Nephron (organoid): Measurements from ENCODE around the gene MAG.

Experiments
- H3K27ac Mint-ChIP-seq, 3 experiments: 2 replicates each; pipeline ENCODE4 v1.8.0; 2020; ENCODE audit warnings: mixed read lengths in 3 of 3, mild to moderate bottlenecking in 2 of 3, moderate library complexity in 1 of 3
- H3K27me3 Mint-ChIP-seq: 2 replicates; pipeline ENCODE4 v1.8.0; 2021; ENCODE audit warnings: low read depth, mild to moderate bottlenecking, moderate library complexity, mixed read lengths
- H3K36me3 Mint-ChIP-seq: 2 replicates; pipeline ENCODE4 v1.8.0; 2020; ENCODE audit warnings: low read depth, mixed read lengths
- H3K4me1 Mint-ChIP-seq: 2 replicates; pipeline ENCODE4 v1.8.0; 2020; ENCODE audit warnings: mixed read lengths
- H3K4me3 Mint-ChIP-seq, 3 experiments: 2 replicates each; pipeline ENCODE4 v1.8.0; 2020; ENCODE audit warnings: mild to moderate bottlenecking in 3 of 3, mixed read lengths in 3 of 3, moderate library complexity in 2 of 3
- H3K9me3 Mint-ChIP-seq: 2 replicates; pipeline ENCODE4 v1.8.0; 2020; ENCODE audit warnings: mixed read lengths
- CTCF ChIP-seq, 3 experiments: fragments of 200-600 bp; sonication (generic); IDR thresholded peaks; one replicate each; pipeline ENCODE4 v1.5.0; 2021; ENCODE audit warnings: antibody characterized with exemption in 3 of 3; ENCODE audit not compliant: unreplicated experiment in 3 of 3

The MAG gene

GRCh38 chr19:35318679-35319448 is 26.9 kb downstream of the MAG start:
- no peak for TF ChIP-seq CTCF (IDR thresholded peaks at IDR 0.05; ENCODE audit: unreplicated experiment in 3 of 3)
- no peaks in the 10 kb centered on the region for H3K36me3 Mint-ChIP-seq
- no peak overlapping the region for H3K4me3 Mint-ChIP-seq
- H3K4me1 Mint-ChIP-seq, result peaks cover 9% of the 10 kb centered on the region
- H3K9me3 Mint-ChIP-seq, result no peaks in the 10 kb centered on the region
- H3K27ac Mint-ChIP-seq, result peak overlapping the region; percentile 14 to 62 (median 45)
- no peaks in the 10 kb centered on the region for H3K27me3 Mint-ChIP-seq

GRCh38 chr19:35320065-35320713 is 28.2 kb downstream of the MAG start:
- H3K9me3 Mint-ChIP-seq, result no peaks in the 10 kb centered on the region
- H3K4me3 Mint-ChIP-seq, result no peak overlapping the region
- peaks cover 9% of the 10 kb centered on the region for H3K4me1 Mint-ChIP-seq
- H3K36me3 Mint-ChIP-seq, result no peaks in the 10 kb centered on the region
- no peak overlapping the region for H3K27ac Mint-ChIP-seq
- no peak for TF ChIP-seq CTCF (IDR thresholded peaks at IDR 0.05; ENCODE audit: unreplicated experiment in 3 of 3)
- no peaks in the 10 kb centered on the region for H3K27me3 Mint-ChIP-seq

GRCh38 chr19:35321291-35321690 is 29.3 kb downstream of the MAG start:
- no peaks in the 10 kb centered on the region for H3K27me3 Mint-ChIP-seq
- H3K27ac Mint-ChIP-seq, result no peak overlapping the region
- no peak for TF ChIP-seq CTCF (IDR thresholded peaks at IDR 0.05; ENCODE audit: unreplicated experiment in 3 of 3)
- no peaks in the 10 kb centered on the region for H3K36me3 Mint-ChIP-seq
- no peak overlapping the region for H3K4me3 Mint-ChIP-seq
- peaks cover 5% of the 10 kb centered on the region for H3K4me1 Mint-ChIP-seq
- no peaks in the 10 kb centered on the region for H3K9me3 Mint-ChIP-seq

DNA sequence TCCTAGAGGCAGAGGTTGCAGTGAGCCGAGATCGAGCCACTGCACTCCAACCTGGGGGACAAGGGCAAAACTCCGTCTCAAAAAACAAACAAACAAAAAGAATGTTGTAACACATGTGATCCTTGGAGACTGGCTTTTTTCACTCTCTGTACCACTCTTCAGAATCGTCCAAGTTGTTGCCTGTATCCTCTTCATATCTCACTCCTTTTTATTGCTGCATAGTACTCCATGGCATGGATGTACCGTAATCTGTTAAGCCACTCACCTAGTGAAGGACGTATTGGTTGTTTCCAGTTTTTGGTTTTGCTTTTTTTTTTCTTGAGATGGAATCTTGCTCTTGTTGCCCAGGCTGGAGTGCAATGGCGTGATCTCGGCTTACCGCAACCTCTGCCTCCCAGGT is 30.1 kb downstream of the MAG start:
- Mint-ChIP-seq H3K4me3 (no peak overlapping the region), H3K9me3 (no peaks in the 10 kb centered on the region), H3K4me1 (peaks cover 5% of the 10 kb centered on the region), H3K36me3 (no peaks in the 10 kb centered on the region), H3K27ac (no peak overlapping the region), H3K27me3 (no peaks in the 10 kb centered on the region)
- TF ChIP-seq CTCF (IDR thresholded peaks at IDR 0.05; ENCODE audit: unreplicated experiment in 3 of 3), result no peak

DNA sequence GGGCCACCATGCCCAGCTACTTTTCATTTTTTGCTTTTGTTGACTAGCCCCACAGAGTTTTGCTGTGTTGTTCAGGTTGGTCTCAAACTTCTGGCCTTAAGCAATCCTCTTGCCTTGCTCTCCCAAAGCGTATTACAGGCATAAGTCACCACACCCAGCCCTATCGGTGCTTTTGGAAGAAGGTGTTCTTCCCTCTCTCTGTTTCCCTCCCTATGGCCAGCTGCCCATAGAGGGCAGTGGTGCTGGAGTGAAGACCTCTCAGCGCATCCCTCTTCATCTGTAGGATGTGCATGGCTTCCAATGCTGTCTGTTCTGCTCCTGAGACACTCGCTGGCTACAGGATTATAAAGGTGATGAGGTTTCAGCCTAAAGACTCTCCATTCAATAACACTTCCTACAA is 35.7 kb downstream of the MAG start:
- no peak overlapping the region for H3K4me3 Mint-ChIP-seq

More for the DNA sequence above, 35.7 kb downstream of the MAG start:
- peak in 1 of 3 experiments; percentile 24 for TF ChIP-seq CTCF (IDR thresholded peaks at IDR 0.05; ENCODE audit: unreplicated experiment in 3 of 3)
- Mint-ChIP-seq H3K27me3 (peaks cover 8% of the 10 kb centered on the region), H3K4me1 (no peaks in the 10 kb centered on the region), H3K27ac (no peak overlapping the region), H3K36me3 (no peaks in the 10 kb centered on the region), H3K9me3 (no peaks in the 10 kb centered on the region)
